ENCODE data around the gene PTAFR. TPM values are rescaled to one million over a fixed set of nuclear protein-coding genes. Genes with fewer than 3 reads are reported as not detected.

Gene PTAFR, protein sequence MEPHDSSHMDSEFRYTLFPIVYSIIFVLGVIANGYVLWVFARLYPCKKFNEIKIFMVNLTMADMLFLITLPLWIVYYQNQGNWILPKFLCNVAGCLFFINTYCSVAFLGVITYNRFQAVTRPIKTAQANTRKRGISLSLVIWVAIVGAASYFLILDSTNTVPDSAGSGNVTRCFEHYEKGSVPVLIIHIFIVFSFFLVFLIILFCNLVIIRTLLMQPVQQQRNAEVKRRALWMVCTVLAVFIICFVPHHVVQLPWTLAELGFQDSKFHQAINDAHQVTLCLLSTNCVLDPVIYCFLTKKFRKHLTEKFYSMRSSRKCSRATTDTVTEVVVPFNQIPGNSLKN
- 0.23 to 0.26 TPM (median 0.23 TPM) in 5 replicates for total RNA-seq (2022; extraction: Qiagen RNA extraction; ENCODE audit: low read depth)

DNA sequence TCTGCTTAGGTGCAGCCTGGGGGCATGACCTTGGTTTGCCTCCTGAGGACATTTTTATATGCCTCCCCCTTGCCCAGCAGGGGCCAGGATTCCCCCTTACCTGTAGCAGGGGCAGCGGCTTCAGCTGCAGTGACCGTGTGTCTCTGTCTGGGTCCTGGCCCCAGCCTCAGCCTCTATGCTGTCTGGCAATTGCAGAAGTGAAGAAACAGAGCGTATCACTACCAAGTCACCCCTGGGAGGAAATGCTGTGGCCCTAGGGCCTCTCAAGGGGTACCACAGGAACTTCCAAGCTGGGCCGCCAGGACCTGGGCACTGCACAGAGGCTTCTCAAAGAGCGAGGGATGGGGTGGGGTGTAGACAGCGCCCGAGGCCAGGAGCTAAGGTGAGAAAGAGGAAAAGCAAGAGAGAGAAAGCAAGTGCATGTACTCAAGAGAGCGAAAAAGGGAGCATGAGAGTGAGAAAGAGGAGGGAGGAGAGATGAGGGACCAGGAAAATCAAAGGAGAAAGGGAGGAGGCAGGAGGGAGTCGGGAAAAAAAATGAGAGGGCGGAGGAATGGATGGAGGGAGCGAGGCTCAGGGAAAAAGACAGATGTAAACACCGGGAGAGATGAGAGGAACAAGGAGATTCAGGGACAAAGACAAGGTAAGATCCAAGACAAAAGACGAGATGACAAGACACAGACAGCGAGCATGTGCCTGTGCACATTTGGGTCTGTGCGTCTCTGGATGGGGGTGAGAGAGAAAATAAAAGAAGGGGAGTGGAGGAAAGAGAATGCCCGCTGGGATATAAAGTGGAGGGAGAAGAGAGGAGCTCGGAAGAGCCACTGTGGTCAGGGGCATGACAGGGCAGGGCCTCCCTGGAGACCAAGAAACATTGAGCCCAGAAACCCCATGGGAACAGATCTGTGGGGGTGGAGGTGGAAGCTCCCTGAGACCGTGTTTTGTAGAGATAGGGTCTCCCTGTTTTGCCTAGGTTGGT lies at the start of gene PTAFR:
Gene PTAFR (minus strand): TSS at position 199 of the 979 bp plus-strand sequence. CDS start 25,669 bp downstream, outside the sequence.

Other genes starting within 250 kb of the PTAFR start
- 1.2 to 1.5 TPM (median 1.3 TPM) in 5 replicates for gene SMPDL3B, start 241.7 kb downstream of the PTAFR start, total RNA-seq (2022; extraction: Qiagen RNA extraction; ENCODE audit: low read depth)
- 4.0 to 7.0 TPM (median 6.2 TPM) in 5 replicates for gene XKR8, start 216.7 kb downstream of the PTAFR start, total RNA-seq (2022; extraction: Qiagen RNA extraction; ENCODE audit: low read depth)
- gene EYA3, start 88.1 kb downstream of the PTAFR start, total RNA-seq (2022; extraction: Qiagen RNA extraction; ENCODE audit: low read depth), result 5.5 to 6.6 TPM (median 6.5 TPM) in 5 replicates
- 68.0 to 81.7 TPM (median 72.7 TPM) in 5 replicates for gene DNAJC8, start 56.3 kb upstream of the PTAFR start, total RNA-seq (2022; extraction: Qiagen RNA extraction; ENCODE audit: low read depth)
- 164 to 185 TPM (median 172 TPM) in 5 replicates for gene ATP5IF1, start 59.4 kb upstream of the PTAFR start, total RNA-seq (2022; extraction: Qiagen RNA extraction; ENCODE audit: low read depth)
- gene SESN2, start 82.8 kb upstream of the PTAFR start, total RNA-seq (2022; extraction: Qiagen RNA extraction; ENCODE audit: low read depth), result 6.5 to 10.0 TPM (median 8.7 TPM) in 5 replicates
- gene MED18, start 152.3 kb upstream of the PTAFR start, total RNA-seq (2022; extraction: Qiagen RNA extraction; ENCODE audit: low read depth), result 14.9 to 16.7 TPM (median 16.2 TPM) in 5 replicates
- gene PHACTR4, start 193.1 kb upstream of the PTAFR start, total RNA-seq (2022; extraction: Qiagen RNA extraction; ENCODE audit: low read depth), result 15.5 to 25.4 TPM (median 21.5 TPM) in 5 replicates

Data from A549 treated with RU486 at 1 μM for 4 hours (cell line).